HFFc6 (cell line): Measurements from ENCODE around the gene DDX52. TPM values are rescaled to one million over a fixed set of nuclear protein-coding genes. Genes with fewer than 3 reads are reported as not detected.

Experiments used
- DNase-seq: peaks from one replicate; pipeline ENCODE4 v3.0.0-alpha.2; 2018
- H3K27ac Mint-ChIP-seq: 2 replicates; pipeline ENCODE4 v1.8.0; 2020; ENCODE audit warnings: mild to moderate bottlenecking, mixed read lengths
- H3K27me3 Mint-ChIP-seq: 2 replicates; pipeline ENCODE4 v1.8.0; 2021; ENCODE audit warnings: mild to moderate bottlenecking, moderate library complexity, mixed read lengths; ENCODE audit not compliant: insufficient read depth
- H3K36me3 Mint-ChIP-seq: 2 replicates; pipeline ENCODE4 v1.8.0; 2021; ENCODE audit warnings: low read depth, mixed read lengths
- H3K4me1 Mint-ChIP-seq: 2 replicates; pipeline ENCODE4 v1.8.0; 2020; ENCODE audit warnings: low read depth, mixed read lengths
- H3K4me3 Mint-ChIP-seq: 2 replicates; pipeline ENCODE4 v1.8.0; 2020; ENCODE audit warnings: mild to moderate bottlenecking, moderate library complexity, mixed read lengths
- H3K9me3 Mint-ChIP-seq: 2 replicates; pipeline ENCODE4 v1.8.0; 2020; ENCODE audit warnings: mild to moderate bottlenecking, mixed read lengths
- microRNA-seq: library from miRNA; unstranded; fragments of <30 nt; microRNA quantifications from one replicate; pipeline ENCODE4, GENCODE V29; 2019
- total RNA-seq, 6 experiments: library from RNA; stranded (reverse); fragmentation: NEBNext Ultra II Directional; extraction: Animal tissue kit (Norgen Biotek cat#: 25700); gene quantifications; 2 replicates in 1 of 6; 3 replicates in 5 of 6; pipeline ENCODE4 v1.2.3, GENCODE V29; 2021
- TF ChIP-seq, protein P1 (sequence below): fragments of 200-600 bp; sonication (generic); IDR thresholded peaks from 2 replicates; pipeline ENCODE4 v1.5.0; 2021; ENCODE audit warnings: antibody characterized with exemption, mild to moderate bottlenecking

The DDX52 gene
- total RNA-seq, 6 experiments from 2014 or later = 22.4 to 29.8 (median 26.8) TPM

DNA sequence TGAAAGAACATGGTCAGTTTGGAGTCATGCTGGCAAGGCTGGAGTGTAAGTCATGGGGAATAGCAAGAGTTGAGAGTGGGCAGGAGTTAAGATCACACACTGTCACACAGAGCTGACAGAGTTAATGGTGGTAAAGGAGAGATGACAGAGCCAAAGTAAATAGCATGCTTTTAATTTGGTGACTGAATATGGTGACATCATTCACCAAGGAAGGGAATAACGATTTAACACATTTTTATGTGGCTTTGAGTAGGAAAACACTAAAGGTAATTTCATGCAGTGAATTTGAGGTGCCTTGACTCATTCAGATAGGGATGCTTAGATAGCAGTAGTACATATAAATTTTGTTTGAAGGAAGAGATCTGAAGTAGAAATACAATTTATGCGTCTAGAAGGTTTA is 76.1 kb downstream of the DDX52 start:
- H3K9me3 Mint-ChIP-seq = no peaks in the 10 kb centered on the region
- peaks cover 9% of the 10 kb centered on the region; the same call in 1 of the 2 replicates for H3K4me1 Mint-ChIP-seq
- no peak overlapping the region for H3K4me3 Mint-ChIP-seq
- H3K36me3 Mint-ChIP-seq = peaks cover 44% of the 10 kb centered on the region
- H3K27me3 Mint-ChIP-seq = no peaks in the 10 kb centered on the region
- TF ChIP-seq, protein P1, sequence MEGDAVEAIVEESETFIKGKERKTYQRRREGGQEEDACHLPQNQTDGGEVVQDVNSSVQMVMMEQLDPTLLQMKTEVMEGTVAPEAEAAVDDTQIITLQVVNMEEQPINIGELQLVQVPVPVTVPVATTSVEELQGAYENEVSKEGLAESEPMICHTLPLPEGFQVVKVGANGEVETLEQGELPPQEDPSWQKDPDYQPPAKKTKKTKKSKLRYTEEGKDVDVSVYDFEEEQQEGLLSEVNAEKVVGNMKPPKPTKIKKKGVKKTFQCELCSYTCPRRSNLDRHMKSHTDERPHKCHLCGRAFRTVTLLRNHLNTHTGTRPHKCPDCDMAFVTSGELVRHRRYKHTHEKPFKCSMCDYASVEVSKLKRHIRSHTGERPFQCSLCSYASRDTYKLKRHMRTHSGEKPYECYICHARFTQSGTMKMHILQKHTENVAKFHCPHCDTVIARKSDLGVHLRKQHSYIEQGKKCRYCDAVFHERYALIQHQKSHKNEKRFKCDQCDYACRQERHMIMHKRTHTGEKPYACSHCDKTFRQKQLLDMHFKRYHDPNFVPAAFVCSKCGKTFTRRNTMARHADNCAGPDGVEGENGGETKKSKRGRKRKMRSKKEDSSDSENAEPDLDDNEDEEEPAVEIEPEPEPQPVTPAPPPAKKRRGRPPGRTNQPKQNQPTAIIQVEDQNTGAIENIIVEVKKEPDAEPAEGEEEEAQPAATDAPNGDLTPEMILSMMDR = no peak
- no peak overlapping the region for H3K27ac Mint-ChIP-seq
- DNase-seq = no peak

DNA sequence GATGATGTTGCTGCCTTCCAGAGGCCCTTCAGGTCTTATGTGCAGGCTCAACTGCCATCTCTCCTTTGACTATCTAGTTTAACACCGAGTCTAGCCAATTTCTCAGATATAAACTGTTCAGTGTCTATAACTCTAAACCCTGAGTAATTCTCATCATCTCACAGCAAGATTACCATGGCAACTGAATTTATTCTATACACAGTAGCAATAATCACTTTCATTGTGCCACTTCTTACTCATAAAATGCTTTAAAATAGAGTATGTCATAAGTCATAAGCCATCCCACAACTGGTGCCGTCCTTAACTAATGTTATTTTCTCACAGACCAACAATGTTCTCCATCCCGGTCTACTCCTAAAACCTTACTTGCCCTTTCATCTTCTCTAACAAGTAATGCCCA is 79.0 kb downstream of the DDX52 start:
- Mint-ChIP-seq H3K36me3 (peaks cover 45% of the 10 kb centered on the region), H3K27me3 (no peaks in the 10 kb centered on the region), H3K4me3 (no peak overlapping the region), H3K9me3 (no peaks in the 10 kb centered on the region), H3K4me1 (peaks cover 9% of the 10 kb centered on the region; the same call in 1 of the 2 replicates), H3K27ac (peak overlapping the region; percentile 12)
- DNase-seq = no peak
- TF ChIP-seq, protein P1 = no peak

DNA sequence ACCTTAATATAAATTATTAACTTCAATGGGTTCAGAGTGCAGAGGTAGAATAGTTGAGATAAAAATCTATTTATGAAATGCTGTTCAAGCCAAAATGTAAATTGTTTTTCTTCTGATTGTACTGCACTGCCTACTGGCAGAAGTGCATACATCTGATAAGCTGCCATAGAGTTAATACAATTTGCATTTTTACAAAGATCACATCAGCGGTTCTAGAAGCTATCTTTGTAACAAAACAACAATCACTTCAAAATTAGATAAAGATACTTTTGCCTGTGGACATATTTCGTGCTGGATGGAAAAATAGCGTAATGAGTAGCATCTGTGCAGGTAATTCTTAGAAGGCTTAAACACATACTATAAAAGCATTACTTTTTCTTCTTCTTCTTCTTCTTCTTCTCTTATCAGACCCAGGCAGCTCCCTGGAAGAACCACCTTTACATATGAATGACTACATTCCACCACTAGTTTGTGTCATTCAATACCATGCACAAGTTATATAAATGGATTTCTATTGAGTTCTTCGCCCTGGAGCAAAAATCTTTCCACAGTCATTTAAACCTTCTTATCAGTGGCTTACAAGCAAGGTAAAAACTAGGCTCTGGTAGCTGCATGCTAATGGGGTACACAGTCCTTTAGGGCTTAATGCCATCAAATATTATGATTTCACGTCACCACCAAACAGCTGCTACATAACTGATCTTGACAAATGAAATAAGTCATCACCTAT is 81.1 kb downstream of the DDX52 start:
- Mint-ChIP-seq H3K9me3 (no peaks in the 10 kb centered on the region), H3K27me3 (no peaks in the 10 kb centered on the region), H3K36me3 (peaks cover 42% of the 10 kb centered on the region), H3K4me1 (no peaks in the 10 kb centered on the region), H3K27ac (no peak overlapping the region), H3K4me3 (no peak overlapping the region)
- no peak for DNase-seq
- TF ChIP-seq, protein P1 = no peak

Small RNA genes lying within 50 kb of the gene (microRNA-seq; reads per million reads assigned to microRNA genes)
- gene MIR378J = not detected

Other genes with a start within 250 kb of the DDX52 start
- 10 to 100 TPM; 37.7 to 43.0 (median 40.7) TPM for gene ACACA, start 236.6 kb downstream of the DDX52 start, total RNA-seq
- gene TADA2A, start 236.6 kb downstream of the DDX52 start, total RNA-seq = 10 to 100 TPM; 12.4 to 17.9 (median 16.2) TPM
- gene DUSP14, start 153.6 kb downstream of the DDX52 start, total RNA-seq = 100 to 1,000 TPM in 2 of 6 experiments, 10 to 100 TPM in 4; 80.7 to 114 (median 97.4) TPM
- gene SYNRG, start 34.0 kb downstream of the DDX52 start, total RNA-seq = 10 to 100 TPM; 30.8 to 39.5 (median 36.1) TPM
- gene HNF1B, start 101.6 kb upstream of the DDX52 start, total RNA-seq = not detected